ENCODE results near the gene SERPINA4. TPM values are rescaled to one million over a fixed set of nuclear protein-coding genes. Genes with fewer than 3 reads are reported as not detected.

SERPINA4 gene
- total RNA-seq, 1 donor from 2014 or later = not detected

- no peaks in the 10 kb centered on the region for H3K36me3 ChIP-seq (ENCODE audit: control insufficient read depth, insufficient read depth, low read length)
- peak; percentile 9 for DNase-seq (ENCODE audit: low read depth)
- H3K4me3 ChIP-seq (ENCODE audit: low read depth, low read length) = no peak overlapping the region
- H3K27me3 ChIP-seq (ENCODE audit: control insufficient read depth, insufficient read depth, low read length) = no peaks in the 10 kb centered on the region
- peak; percentile 86 for TF ChIP-seq CTCF (IDR thresholded peaks at IDR 0.05; ENCODE audit: insufficient read depth, low read length, poor library complexity, severe bottlenecking)
Measured at GRCh38 chr14:94548999-94549985, 11.9 kb upstream of the SERPINA4 start.

- H3K27me3 ChIP-seq (ENCODE audit: control insufficient read depth, insufficient read depth, low read length) = no peaks in the 10 kb centered on the region
- DNase-seq (ENCODE audit: low read depth) = no peak
- H3K4me3 ChIP-seq (ENCODE audit: low read depth, low read length) = no peak overlapping the region
- H3K36me3 ChIP-seq (ENCODE audit: control insufficient read depth, insufficient read depth, low read length) = no peaks in the 10 kb centered on the region
- no peak for TF ChIP-seq CTCF (IDR thresholded peaks at IDR 0.05; ENCODE audit: insufficient read depth, low read length, poor library complexity, severe bottlenecking)
Measured at GRCh38 chr14:94550041-94550440, 11.2 kb upstream of the SERPINA4 start.

- Histone ChIP-seq H3K4me3 (ENCODE audit: low read depth, low read length) (no peak overlapping the region), H3K36me3 (ENCODE audit: control insufficient read depth, insufficient read depth, low read length) (no peaks in the 10 kb centered on the region), H3K27me3 (ENCODE audit: control insufficient read depth, insufficient read depth, low read length) (no peaks in the 10 kb centered on the region)
- DNase-seq (ENCODE audit: low read depth) = no peak
- TF ChIP-seq CTCF (IDR thresholded peaks at IDR 0.05; ENCODE audit: insufficient read depth, low read length, poor library complexity, severe bottlenecking) = no peak
Measured at GRCh38 chr14:94555991-94556390, 5.3 kb upstream of the SERPINA4 start.

- no peak for DNase-seq (ENCODE audit: low read depth)
- Histone ChIP-seq H3K36me3 (ENCODE audit: control insufficient read depth, insufficient read depth, low read length) (no peaks in the 10 kb centered on the region), H3K4me3 (ENCODE audit: low read depth, low read length) (no peak overlapping the region), H3K27me3 (ENCODE audit: control insufficient read depth, insufficient read depth, low read length) (no peaks in the 10 kb centered on the region)
- TF ChIP-seq CTCF (IDR thresholded peaks at IDR 0.05; ENCODE audit: insufficient read depth, low read length, poor library complexity, severe bottlenecking) = no peak
Measured at GRCh38 chr14:94557327-94557726, 3.9 kb upstream of the SERPINA4 start.

GRCh38 chr14:94558842-94559241 is 2.4 kb upstream of the SERPINA4 start:
- no peak for DNase-seq (ENCODE audit: low read depth)

More at GRCh38 chr14:94558842-94559241, 2.4 kb upstream of the SERPINA4 start:
- no peak for TF ChIP-seq CTCF (IDR thresholded peaks at IDR 0.05; ENCODE audit: insufficient read depth, low read length, poor library complexity, severe bottlenecking)
- no peak overlapping the region for H3K4me3 ChIP-seq (ENCODE audit: low read depth, low read length)
- no peaks in the 10 kb centered on the region for H3K27me3 ChIP-seq (ENCODE audit: control insufficient read depth, insufficient read depth, low read length)
- no peaks in the 10 kb centered on the region for H3K36me3 ChIP-seq (ENCODE audit: control insufficient read depth, insufficient read depth, low read length)

Measured in kidney epithelial cell (primary cell).